ENCODE results near the gene CDK14. TPM values are rescaled to one million over a fixed set of nuclear protein-coding genes. Genes with fewer than 3 reads are reported as not detected.

CDK14 gene
- total and polyA plus RNA-seq, 11 donors: 2.9 to 37.7 (median 21.3) TPM

DNA sequence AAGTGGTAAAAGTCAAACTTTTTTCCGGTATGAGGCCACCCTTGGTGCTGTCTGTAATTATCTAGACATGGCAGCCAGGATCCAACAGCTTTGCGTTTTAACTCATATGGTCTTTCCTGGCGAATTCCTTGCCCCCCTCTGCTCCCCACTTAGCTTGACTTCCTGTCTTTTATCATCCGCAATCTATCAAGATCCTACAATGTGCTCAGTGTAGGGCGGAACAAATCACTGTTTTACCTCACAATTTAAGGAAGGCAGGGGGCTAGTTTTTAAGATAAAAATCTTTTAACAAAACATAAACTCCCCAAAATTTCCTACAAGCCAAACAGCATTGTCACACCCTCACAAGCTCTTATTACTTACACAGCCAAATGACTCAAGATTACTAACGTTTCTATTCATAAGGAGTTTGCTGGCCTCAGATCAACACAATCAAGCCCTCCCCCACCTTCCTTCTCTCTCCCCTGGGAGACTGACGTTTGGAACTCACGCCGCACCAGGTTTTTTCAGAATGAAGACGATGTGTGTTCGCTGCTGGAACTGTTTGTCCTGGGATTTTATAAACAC is 1.3 kb upstream of the CDK14 start:
- 29 to 41% (median 37%) methylated on average over 11 of the region's 11 CpGs for WGBS, 4 donors

DNA sequence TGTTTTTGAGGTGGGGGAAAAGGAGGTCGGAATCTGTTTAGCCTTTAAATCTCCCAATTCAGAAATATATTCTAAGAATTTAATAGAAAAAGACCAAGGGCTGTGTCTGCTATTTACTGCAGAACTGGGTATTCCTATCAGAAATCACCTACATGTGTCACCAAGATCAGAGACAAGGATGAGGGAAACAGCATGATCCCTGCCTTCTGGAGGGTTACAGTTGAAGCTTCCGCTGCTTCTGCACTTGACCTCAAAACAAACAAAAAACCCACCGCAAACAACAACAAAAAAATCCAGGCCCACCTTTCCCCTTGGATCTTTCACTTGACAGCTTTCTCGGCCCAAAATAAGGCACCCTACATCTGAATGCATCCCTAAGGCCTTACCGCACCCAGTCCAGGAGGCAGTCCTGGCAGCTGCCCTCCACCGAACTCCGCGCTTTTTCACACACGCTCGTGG is 750 bp upstream of the CDK14 start:
- intact Hi-C loops (cut with DNase I): loop anchor here in 1 of 10 donors (5.0 kb wide), 1 partner anchor 43 kb away; no protein-coding TSS in a partner anchor
- peaks cover 0 to 31% (median 15%) of the 10 kb centered on the region in 12 donors for H3K4me1 ChIP-seq
- no peaks in the 10 kb centered on the region for H3K27me3 ChIP-seq
- no peaks in the 10 kb centered on the region for H3K36me3 ChIP-seq
- DNase-seq (no peak), ATAC-seq (no peak)
- peak overlapping the region; percentile 73 to 93 (median 85) for H3K4me3 ChIP-seq
- WGBS, 4 donors: 9 to 21% (median 13%) methylated on average over 7 to 10 of the region's 10 CpGs
- peak overlapping the region; percentile 80 to 88 (median 84) for H3K27ac ChIP-seq
- H3K9me3 ChIP-seq: no peaks in the 10 kb centered on the region
- TF ChIP-seq, protein P1, sequence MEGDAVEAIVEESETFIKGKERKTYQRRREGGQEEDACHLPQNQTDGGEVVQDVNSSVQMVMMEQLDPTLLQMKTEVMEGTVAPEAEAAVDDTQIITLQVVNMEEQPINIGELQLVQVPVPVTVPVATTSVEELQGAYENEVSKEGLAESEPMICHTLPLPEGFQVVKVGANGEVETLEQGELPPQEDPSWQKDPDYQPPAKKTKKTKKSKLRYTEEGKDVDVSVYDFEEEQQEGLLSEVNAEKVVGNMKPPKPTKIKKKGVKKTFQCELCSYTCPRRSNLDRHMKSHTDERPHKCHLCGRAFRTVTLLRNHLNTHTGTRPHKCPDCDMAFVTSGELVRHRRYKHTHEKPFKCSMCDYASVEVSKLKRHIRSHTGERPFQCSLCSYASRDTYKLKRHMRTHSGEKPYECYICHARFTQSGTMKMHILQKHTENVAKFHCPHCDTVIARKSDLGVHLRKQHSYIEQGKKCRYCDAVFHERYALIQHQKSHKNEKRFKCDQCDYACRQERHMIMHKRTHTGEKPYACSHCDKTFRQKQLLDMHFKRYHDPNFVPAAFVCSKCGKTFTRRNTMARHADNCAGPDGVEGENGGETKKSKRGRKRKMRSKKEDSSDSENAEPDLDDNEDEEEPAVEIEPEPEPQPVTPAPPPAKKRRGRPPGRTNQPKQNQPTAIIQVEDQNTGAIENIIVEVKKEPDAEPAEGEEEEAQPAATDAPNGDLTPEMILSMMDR (IDR thresholded peaks at IDR 0.05): no peak
- TF ChIP-seq POLR2A (IDR thresholded peaks at IDR 0.05): no peak

More for the DNA sequence above, 1.3 kb upstream of the CDK14 start:
- H3K27me3 ChIP-seq: no peaks in the 10 kb centered on the region
- H3K9me3 ChIP-seq: no peaks in the 10 kb centered on the region
- H3K4me3 ChIP-seq: peak overlapping the region in 10 of 12 donors; percentile 77 to 93 (median 88)
- TF ChIP-seq, protein P1 (IDR thresholded peaks at IDR 0.05): no peak
- no peak for TF ChIP-seq POLR2A (IDR thresholded peaks at IDR 0.05)
- peak overlapping the region in 11 of 12 donors; percentile 2 to 88 (median 85) for H3K27ac ChIP-seq
- ATAC-seq: peak; percentile 27 to 79 (median 53)
- peak; percentile 53 to 65 (median 65) for DNase-seq
- H3K4me1 ChIP-seq: peaks cover 0 to 28% (median 12%) of the 10 kb centered on the region in 12 donors
- H3K36me3 ChIP-seq: no peaks in the 10 kb centered on the region
- intact Hi-C loops (cut with DNase I): loop anchor here in 1 of 10 donors (5.0 kb wide), 1 partner anchor 43 kb away; no protein-coding TSS in a partner anchor

DNA sequence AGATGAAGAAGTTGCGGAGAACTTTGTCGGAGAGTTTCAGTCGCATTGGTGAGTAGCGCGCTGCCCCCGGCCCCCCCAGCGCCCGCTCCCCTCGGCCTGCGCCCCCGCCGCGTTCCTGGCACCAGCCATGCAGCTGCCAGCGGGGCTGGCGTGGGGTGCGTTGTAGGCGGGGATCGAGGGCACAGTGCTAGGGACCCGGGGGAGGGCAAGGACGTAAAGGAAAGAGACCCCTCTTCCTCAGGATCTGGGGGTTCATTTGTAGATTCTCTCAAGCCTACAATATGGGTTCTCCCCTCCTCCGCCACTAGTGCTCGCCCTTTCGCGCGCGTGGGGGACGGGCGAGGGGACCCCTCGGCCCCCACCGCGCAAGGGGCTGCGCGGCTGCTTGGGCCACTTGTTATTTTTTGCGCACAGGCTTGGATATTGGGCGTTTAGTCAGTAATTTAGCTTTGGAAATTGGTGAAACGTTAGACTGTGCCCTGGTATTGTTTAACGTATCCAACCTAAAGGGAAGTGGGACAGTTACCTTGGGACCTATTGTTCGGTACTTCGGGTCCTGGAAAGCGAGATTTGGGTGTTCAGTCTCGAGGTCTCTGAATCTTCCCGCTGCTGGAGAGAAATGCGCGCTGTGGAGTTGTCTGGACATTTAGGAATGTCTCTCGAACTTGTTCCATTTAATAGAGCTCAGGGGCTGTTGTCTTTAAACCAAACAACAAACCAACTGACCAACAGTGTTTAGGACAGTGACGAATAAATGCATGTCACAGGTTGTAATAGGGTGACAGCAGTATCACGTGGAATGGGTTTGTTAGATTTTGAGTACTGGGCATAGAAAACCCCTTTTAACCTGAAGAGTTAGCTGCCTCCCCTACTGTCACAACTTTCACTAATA is 796 bp downstream of the CDK14 start:
- H3K4me1 ChIP-seq: peaks cover 0 to 38% (median 15%) of the 10 kb centered on the region in 12 donors
- DNase-seq (peak in 1 of 5 donors; percentile 58), ATAC-seq (peak in 3 of 4 donors; percentile 10 to 39 (median 19))
- 0 to 1% (median 1%) methylated on average over 31 to 47 of the region's 47 CpGs for WGBS, 4 donors
- TF ChIP-seq, protein P1 (IDR thresholded peaks at IDR 0.05): peak in 2 of 12 donors; percentile 10
- TF ChIP-seq POLR2A (IDR thresholded peaks at IDR 0.05): no peak
- H3K4me3 ChIP-seq: peak overlapping the region; percentile 73 to 93 (median 85)
- no peaks in the 10 kb centered on the region for H3K9me3 ChIP-seq
- H3K27me3 ChIP-seq: no peaks in the 10 kb centered on the region
- H3K36me3 ChIP-seq: no peaks in the 10 kb centered on the region
- peak overlapping the region; percentile 80 to 88 (median 84) for H3K27ac ChIP-seq
- intact Hi-C loops (cut with DNase I): loop anchor here in 2 of 10 donors (2.0 to 5.0 kb wide), 2 partner anchors 28 to 45 kb away; no protein-coding TSS in a partner anchor

Measured in heart left ventricle (tissue), 16 donors.